ENCODE data around the gene DPP10.

DPP10 gene

GRCh38 chr2:114610677-114611076 is 168.2 kb downstream of the DPP10 start:
- no peak for DNase-seq

- DNase-seq = no peak
Measured at GRCh38 chr2:114614592-114614991, 172.2 kb downstream of the DPP10 start.

- DNase-seq = no peak
Measured at GRCh38 chr2:114628481-114628880, 186.0 kb downstream of the DPP10 start.

DNA sequence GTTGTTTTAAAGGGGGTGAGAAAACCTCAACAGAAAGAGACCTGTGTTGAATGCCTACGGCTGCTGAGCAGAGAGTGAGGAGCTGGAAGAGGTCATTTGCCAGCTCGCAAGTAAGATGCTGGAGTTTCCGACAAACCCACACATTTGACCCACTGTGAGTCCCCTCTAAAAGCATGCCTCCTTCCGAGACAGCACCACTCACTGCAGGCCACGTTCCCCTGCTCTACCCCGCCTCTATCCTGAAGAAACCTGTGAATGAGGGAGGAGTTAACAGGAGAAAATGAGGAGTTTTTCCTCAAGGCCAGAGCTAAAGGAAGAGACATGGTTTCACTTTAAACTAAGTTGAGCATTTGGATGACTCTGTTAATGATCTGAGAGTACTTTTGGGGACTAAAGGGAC is 188.7 kb downstream of the DPP10 start:
- DNase-seq = no peak

DNA sequence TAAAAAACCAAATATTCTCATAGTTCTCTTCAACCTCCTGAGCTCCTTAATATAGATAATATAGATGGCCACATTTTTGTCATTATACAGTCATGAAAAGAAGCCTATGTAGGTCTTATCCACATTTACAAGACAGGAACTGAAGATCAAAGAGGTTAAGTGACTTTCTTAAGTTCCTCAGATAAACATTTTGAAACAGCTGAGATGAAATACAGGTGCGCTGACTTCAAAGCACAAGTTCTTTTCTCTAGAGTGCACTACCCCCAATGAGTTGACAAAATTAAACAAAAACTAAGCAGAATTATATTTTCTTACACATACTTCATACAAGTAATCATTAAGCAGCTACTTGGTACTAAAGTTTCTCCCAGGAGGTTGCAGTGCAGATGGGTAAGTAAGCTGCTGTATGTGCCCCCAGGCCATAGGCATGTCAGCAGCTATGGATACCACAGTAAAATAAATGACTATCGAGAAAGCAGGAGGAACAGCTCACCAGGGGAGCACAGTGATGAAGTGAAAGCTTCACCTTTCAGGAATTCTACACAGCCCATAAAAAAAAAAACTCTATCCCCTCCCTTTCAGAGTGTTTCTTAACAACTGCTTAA is 199.8 kb downstream of the DPP10 start:
- no peak for DNase-seq

GRCh38 chr2:114642988-114643553 is 200.6 kb downstream of the DPP10 start:
- no peak for DNase-seq

- no peak for DNase-seq
Measured at GRCh38 chr2:114651933-114652332, 209.5 kb downstream of the DPP10 start.

DNA sequence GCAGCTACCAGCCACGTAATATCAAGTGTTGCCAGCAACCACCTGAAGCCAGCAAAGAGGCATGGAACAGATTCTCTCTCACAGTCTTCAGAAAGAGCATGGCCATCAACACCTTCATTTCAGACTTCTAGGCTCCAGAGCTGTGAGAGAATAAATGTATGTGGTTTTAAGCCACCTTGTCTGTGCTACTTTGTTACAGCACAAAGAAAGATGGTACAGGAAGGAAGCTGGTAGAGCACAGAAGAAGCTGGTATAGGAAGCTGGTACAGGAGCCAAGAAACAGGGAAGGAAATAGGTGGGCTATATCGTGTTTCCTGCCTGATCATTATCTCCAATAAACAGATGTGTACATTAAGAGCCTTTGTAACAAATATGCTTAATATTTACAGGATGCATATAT is 217.4 kb downstream of the DPP10 start:
- DNase-seq = no peak

- DNase-seq = peak; percentile 10
Measured at GRCh38 chr2:114661971-114662939, 219.8 kb downstream of the DPP10 start.

GRCh38 chr2:114668415-114668814 is 226.0 kb downstream of the DPP10 start:
- DNase-seq = no peak

DNA sequence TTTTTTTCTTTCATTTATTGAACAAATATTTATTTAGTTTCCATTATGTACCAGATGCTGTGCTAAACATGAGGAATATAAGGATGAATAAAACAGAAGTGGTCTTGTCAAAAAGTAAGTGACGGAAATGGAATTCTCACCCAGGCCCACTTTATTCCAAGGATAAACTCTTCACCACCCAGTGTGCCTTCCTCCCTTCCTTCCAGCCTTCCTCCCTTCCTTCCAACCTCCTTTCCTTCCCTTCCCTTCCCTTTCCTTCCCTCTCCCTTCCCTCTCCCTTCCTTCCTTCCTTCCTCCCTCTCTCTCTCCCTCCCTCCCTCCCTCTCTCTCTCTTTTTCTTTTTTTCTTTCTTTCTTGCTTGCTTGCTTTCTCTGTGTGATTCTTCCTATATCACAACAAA is 240.8 kb downstream of the DPP10 start:
- DNase-seq = no peak

GRCh38 chr2:114684403-114684802 is 242.0 kb downstream of the DPP10 start:
- DNase-seq = no peak

DNA sequence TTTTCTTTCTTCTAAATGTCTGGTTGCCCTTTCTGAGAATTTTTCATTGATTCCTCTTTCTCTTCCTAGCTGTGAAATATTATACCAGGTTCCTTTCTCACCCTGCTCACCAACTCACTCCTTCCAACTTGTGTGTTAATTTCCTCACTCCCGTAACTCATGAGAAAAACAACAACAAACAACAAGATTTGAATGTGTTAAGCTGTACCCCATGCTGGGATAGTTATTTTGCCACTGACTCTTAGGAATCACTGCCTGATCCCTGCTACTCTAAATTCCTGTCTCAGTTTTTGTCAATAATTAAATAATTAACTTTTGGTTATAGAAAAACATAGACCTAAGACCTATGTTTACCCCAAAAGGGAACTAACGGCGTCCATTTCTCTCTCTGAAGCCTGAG is 242.7 kb downstream of the DPP10 start:
- no peak for DNase-seq

- DNase-seq = no peak
Measured at GRCh38 chr2:114688241-114688640, 245.8 kb downstream of the DPP10 start.

- DNase-seq = no peak
Measured at GRCh38 chr2:114698520-114698919, 256.1 kb downstream of the DPP10 start.

DNA sequence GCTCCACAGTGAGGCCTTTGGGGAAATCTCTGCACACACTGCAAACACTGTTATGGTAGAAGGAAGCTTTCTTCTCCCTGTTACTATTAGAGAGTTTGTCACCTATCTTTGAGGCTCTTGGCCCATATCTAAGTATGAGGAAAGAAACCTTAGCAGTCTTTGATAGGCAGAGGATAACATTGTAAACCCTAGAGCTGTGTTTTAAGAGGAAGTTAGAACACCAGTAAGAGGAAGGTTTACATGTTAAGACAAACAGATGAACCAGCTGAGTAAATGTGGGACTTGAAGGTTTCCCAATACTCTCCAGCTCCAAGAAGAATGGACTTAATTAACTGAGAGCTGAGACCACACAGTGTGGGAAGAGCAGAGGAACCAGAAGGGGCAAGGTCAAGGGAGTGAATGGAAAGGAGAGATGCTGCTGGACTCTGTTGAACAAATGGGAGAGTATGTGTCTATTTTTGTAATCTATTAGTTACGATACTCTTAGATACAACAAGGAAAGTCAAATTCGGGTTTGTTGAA is 257.0 kb downstream of the DPP10 start:
- DNase-seq = no peak

DNA sequence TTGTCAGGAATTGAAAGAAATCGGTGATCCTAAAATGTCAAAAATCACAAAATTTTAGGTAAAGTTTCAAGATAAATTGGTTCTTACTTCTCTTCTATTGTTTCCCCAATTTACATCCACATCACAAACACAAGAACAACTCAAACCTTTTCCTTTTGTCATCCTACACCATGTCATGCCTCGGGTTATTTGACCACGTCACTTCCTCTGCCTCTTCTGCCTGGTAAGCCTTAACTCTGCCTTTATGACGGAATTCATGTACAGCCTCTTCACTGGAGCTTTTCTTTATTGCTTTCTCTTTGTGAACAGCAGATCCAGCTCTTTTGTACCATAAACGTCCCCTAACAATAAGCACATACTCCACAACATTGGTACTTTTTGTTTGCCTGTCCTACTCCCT is 258.0 kb downstream of the DPP10 start:
- DNase-seq = no peak

DNA sequence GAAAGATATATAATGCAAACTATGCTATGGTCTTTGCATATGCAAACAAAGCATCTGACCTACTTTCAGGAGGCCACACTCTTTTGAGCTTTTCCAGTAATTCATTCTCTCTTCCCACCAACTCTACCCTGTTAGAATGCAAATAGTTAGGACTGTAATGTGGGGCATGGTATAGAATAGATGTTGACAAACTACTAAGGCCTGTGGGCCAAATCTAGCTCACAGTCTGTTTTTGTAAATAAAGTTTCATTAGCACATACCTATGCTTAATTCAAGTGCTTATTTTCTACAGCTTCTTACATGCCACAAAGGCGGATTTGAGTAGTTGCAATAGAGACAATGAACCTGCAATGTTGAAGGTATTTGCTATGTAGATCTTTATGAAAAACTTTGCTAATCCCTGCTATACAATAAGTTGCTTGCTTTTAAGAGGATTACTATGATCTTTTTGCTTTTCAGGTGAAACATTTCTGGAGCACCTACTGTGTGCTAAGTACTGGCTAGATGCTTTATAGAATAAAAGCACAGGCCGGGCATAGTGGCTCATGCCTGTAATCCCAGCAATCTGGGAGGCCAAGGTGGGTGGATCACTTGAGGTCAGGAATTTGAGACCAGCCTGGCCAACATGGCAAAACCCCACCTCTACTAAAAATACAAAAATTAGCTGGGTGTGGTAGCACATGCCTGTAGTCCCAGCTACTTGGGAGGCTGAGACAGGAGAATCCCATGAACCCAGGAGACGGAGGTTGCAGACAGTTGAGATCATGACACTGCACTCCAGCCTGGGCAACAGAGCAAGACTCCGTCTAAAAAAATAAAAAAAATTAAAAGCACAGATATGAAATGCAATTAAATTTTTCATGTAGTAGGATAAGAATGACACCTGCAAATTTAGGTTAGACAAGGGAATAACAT is 267.8 kb downstream of the DPP10 start:
- no peak for DNase-seq

DNA sequence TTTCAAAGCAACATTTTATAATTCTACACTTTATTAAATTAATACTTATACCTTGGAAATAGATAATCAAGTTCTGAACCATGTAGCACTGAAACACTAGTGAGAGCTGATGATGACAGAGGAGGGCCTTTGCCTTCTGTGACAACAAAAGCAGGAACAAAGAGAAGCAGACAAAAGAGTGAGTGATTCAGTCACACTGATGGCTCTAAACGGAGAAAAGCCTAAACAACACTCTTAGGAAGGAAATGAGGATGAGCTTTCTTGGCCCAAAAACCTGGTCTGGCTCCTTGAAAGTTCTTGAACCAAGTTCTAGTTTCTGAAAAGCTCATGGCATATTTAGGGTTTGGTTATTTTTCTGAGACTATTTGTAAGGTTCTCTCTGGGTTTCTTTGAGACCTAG is 271.9 kb downstream of the DPP10 start:
- no peak for DNase-seq

DNA sequence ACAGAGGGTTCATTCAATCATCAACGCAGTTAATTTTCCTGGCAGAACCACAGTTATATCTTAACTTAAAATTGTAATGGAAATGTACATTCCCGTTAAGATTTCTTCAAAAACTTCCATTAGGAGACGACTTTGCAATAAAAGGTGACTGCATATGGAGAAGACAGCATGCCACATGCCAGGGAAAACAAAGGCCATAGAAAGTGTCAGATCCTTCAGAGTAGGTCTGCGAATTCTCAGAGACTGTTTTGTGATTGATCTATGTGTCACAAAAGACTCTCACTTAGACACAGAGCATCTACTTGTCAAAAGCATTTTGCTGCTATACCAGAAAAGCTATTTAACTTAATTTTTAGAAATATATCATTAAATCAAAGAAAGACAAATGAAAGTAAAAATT is 274.6 kb downstream of the DPP10 start:
- DNase-seq = no peak

GRCh38 chr2:114724454-114724853 is 282.0 kb downstream of the DPP10 start:
- no peak for DNase-seq

GRCh38 chr2:114727012-114727411 is 284.6 kb downstream of the DPP10 start:
- no peak for DNase-seq

GRCh38 chr2:114728372-114728771 is 285.9 kb downstream of the DPP10 start:
- DNase-seq = no peak
